ENCODE measurements around the gene MAD1L1. TPM values are rescaled to one million over a fixed set of nuclear protein-coding genes. Genes with fewer than 3 reads are reported as not detected.

The MAD1L1 gene
- total RNA-seq, 1 donor from 2014 or later: 57.4 TPM

- H3K4me3 ChIP-seq (ENCODE audit: low read depth, low read length): no peak overlapping the region
- DNase-seq (ENCODE audit: low read depth) (no peak), FAIRE-seq (no peak)
- H3K27me3 ChIP-seq (ENCODE audit: control insufficient read depth, insufficient read depth, low read length): no peaks in the 10 kb centered on the region
- peaks cover 2% of the 10 kb centered on the region for H3K36me3 ChIP-seq (ENCODE audit: control insufficient read depth, insufficient read depth, low read length)
- no peak for TF ChIP-seq CTCF (IDR thresholded peaks at IDR 0.05; ENCODE audit: insufficient read depth, low read length, severe bottlenecking)
Observed at GRCh38 chr7:2257046-2257551, 24.4 kb upstream of the MAD1L1 start.

GRCh38 chr7:2256306-2257045 is 23.7 kb upstream of the MAD1L1 start:
- peaks cover 2% of the 10 kb centered on the region for H3K36me3 ChIP-seq (ENCODE audit: control insufficient read depth, insufficient read depth, low read length)
- TF ChIP-seq CTCF (IDR thresholded peaks at IDR 0.05; ENCODE audit: insufficient read depth, low read length, severe bottlenecking): no peak

GRCh38 chr7:2255145-2256139 is 22.7 kb upstream of the MAD1L1 start:
- no peak for TF ChIP-seq CTCF (IDR thresholded peaks at IDR 0.05; ENCODE audit: insufficient read depth, low read length, severe bottlenecking)
- peaks cover 2% of the 10 kb centered on the region for H3K36me3 ChIP-seq (ENCODE audit: control insufficient read depth, insufficient read depth, low read length)
- FAIRE-seq: no peak
- DNase-seq (ENCODE audit: low read depth): no peak
- H3K27me3 ChIP-seq (ENCODE audit: control insufficient read depth, insufficient read depth, low read length): no peaks in the 10 kb centered on the region
- H3K4me3 ChIP-seq (ENCODE audit: low read depth, low read length): no peak overlapping the region

More at GRCh38 chr7:2256306-2257045, 23.7 kb upstream of the MAD1L1 start:
- FAIRE-seq (no peak), DNase-seq (ENCODE audit: low read depth) (no peak)
- H3K27me3 ChIP-seq (ENCODE audit: control insufficient read depth, insufficient read depth, low read length): no peaks in the 10 kb centered on the region
- no peak overlapping the region for H3K4me3 ChIP-seq (ENCODE audit: low read depth, low read length)

GRCh38 chr7:2254429-2255144 is 21.8 kb upstream of the MAD1L1 start:
- DNase-seq (ENCODE audit: low read depth) (no peak), FAIRE-seq (no peak)
- Histone ChIP-seq H3K4me3 (ENCODE audit: low read depth, low read length) (no peak overlapping the region), H3K27me3 (ENCODE audit: control insufficient read depth, insufficient read depth, low read length) (no peaks in the 10 kb centered on the region), H3K36me3 (ENCODE audit: control insufficient read depth, insufficient read depth, low read length) (peaks cover 2% of the 10 kb centered on the region)
- TF ChIP-seq CTCF (IDR thresholded peaks at IDR 0.05; ENCODE audit: insufficient read depth, low read length, severe bottlenecking): no peak

GRCh38 chr7:2253525-2254244 is 20.9 kb upstream of the MAD1L1 start:
- no peaks in the 10 kb centered on the region for H3K27me3 ChIP-seq (ENCODE audit: control insufficient read depth, insufficient read depth, low read length)
- no peak for TF ChIP-seq CTCF (IDR thresholded peaks at IDR 0.05; ENCODE audit: insufficient read depth, low read length, severe bottlenecking)
- H3K36me3 ChIP-seq (ENCODE audit: control insufficient read depth, insufficient read depth, low read length): peaks cover 2% of the 10 kb centered on the region
- DNase-seq (ENCODE audit: low read depth) (no peak), FAIRE-seq (no peak)
- H3K4me3 ChIP-seq (ENCODE audit: low read depth, low read length): no peak overlapping the region

Data from bronchial epithelial cell (primary cell).